T-helper 1 cell (primary cell): ENCODE data around the gene GPC4.

Source experiments
- DNase-seq, 5 donors: peaks; one replicate each; pipeline ENCODE4 v3.0.0-alpha.2; 2012 to 2020

The GPC4 gene

DNA sequence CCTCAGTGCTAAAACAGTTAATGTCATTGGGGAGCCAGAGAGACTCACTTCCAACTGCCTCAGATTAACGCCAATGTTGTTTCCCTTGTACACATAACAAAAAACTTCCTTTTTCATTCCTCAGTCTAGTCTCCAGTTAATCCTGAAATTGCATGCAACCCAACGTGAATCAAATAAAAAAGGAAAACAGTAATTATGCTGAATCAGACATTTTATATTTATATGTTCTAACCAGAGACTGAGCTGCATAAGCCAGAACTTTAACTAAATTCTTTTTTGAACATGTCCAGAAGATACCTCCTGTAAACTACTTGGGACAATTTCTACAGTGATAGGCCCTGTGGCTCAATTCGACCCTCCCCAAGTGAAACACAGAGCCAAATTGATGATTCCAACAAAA is 4.7 kb downstream of the GPC4 start:
- no peak for DNase-seq

GRCh38 chrX:133405498-133406185 is 9.6 kb downstream of the GPC4 start:
- DNase-seq = no peak

GRCh38 chrX:133403984-133404383 is 11.3 kb downstream of the GPC4 start:
- no peak for DNase-seq

GRCh38 chrX:133402830-133403625 is 12.3 kb downstream of the GPC4 start:
- no peak for DNase-seq

DNA sequence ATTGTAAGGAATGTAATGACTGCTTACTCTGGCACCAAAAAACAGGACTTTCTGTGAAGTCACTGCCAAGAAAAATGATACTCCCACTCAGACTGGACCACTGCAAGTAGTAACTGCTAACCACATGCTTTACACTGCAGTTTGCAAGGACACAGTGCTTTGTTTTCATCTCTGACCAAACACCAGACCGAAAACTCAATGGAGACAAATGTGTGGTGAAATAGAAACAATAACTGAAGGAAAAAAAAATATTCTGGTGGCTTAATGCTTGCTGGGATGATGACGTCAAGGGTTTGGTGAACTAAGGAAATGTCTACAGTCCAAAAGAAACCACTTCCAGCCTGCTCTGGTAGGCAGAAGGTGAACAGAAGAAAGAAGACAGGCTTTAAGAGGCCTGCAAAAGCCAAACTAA is 13.2 kb downstream of the GPC4 start:
- DNase-seq = no peak

DNA sequence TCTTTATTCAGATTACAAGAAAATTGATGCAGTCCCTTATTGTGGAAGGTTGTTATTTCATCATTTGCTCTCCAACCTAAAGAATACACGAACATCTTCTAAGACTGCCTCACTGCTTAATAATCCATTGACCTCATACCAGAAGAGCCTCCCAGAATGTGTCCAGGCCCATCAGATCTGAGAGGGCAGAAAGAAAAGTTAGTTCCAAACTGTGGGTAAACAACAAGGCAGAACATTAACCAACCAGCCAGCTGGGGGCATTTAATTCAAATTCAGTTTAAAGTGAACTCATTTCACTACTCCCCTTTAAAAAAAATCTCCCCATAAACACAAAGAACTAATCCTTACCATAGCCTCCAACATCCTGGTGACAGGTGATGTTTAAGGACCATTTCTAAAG is 13.8 kb downstream of the GPC4 start:
- DNase-seq = no peak

DNA sequence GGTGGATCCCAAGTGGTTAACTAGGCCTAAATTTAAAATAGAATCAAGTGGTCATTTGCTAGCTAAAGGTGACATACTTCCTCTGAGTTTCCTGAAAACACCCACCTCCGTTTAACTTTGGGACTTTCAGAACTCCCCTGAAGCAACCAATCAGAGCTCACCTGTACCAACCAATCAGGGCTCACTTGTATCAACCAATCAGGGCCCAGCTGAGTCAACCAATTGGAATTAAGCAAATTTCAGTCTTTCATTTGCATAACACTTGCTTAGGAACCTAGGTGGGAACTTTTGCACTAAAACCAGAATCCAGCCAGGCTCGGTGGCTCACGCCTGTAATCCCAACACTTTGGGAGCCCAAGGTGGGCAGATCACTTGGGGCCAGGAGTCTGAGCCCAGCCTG is 15.9 kb downstream of the GPC4 start:
- DNase-seq = no peak

DNA sequence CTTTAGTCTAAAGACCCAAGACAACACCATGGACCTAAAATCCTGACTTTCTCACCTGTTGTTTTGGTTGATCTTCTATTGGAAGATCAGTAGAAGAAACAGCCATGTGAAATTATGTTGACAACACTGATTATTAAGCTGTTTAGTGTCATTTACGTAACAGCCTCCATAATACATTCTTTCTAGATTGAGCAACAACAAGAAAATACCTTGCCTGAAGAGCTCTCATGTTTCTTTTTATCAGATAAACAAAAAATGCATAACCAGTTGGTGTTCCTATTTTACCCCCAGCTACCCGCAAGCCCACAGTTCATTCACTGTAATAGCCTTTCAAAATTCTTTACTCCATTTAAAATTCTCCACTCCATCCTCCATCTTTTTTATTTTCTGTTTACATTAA is 20.5 kb downstream of the GPC4 start:
- no peak for DNase-seq

DNA sequence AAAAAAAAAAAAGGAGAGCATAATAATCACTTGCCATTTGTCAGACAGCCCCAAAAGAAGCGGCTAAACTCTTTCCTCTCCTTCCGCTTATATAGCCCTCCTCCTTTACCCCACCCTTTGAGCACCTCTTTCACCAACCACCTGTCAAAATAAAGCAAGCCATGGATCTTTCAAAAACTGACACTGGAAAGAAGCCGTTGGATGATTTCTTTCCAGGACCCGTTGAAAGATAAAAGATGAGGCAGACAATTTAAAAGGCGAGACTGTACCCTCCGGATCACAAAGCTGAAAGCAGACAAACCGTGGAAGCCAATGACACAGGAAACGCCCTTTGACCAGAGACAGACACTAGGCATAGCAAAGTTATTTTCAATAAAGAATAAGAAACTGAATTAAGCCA is 22.6 kb downstream of the GPC4 start:
- DNase-seq = no peak

DNA sequence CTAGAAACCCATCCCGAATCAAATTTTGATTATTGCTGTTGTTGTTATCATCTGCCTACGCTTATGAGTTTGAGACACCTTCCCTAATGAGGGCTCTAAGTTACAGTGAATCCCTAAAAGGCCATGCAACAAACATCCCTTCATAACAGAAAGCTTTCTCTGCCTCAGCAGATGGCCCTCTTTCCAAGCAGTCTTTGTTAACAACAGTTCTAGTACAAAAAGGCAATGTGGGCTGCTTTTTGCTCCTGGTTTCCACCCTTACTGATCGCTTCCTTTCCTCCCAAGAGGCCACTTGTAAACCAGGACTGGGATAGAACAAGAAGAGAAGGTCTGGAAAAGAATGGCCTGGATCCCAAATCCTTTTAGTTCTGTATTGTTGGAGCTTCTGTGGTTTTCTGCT is 24.2 kb downstream of the GPC4 start:
- no peak for DNase-seq

GRCh38 chrX:133390676-133391075 is 24.6 kb downstream of the GPC4 start:
- no peak for DNase-seq

GRCh38 chrX:133389975-133390374 is 25.3 kb downstream of the GPC4 start:
- DNase-seq = no peak

DNA sequence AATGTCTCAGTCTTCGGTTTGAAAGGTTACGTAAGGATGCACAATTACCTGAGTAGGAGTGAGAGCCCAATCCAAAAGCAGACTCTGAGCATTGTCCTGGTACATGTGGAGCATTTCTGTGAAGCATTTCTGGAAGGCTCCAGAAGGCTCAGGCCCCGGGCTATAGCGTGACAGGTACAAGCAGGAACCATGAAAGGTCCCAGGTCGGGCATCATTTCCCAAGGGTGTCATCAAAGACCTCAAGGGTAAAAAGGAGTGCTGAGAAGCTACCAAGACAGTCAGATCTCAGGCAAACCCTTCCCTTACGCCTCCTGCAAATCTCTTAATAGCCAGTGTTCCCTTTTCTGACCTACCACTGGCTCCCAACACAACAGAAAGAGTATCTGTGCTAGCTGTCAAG is 30.8 kb downstream of the GPC4 start:
- no peak for DNase-seq

DNA sequence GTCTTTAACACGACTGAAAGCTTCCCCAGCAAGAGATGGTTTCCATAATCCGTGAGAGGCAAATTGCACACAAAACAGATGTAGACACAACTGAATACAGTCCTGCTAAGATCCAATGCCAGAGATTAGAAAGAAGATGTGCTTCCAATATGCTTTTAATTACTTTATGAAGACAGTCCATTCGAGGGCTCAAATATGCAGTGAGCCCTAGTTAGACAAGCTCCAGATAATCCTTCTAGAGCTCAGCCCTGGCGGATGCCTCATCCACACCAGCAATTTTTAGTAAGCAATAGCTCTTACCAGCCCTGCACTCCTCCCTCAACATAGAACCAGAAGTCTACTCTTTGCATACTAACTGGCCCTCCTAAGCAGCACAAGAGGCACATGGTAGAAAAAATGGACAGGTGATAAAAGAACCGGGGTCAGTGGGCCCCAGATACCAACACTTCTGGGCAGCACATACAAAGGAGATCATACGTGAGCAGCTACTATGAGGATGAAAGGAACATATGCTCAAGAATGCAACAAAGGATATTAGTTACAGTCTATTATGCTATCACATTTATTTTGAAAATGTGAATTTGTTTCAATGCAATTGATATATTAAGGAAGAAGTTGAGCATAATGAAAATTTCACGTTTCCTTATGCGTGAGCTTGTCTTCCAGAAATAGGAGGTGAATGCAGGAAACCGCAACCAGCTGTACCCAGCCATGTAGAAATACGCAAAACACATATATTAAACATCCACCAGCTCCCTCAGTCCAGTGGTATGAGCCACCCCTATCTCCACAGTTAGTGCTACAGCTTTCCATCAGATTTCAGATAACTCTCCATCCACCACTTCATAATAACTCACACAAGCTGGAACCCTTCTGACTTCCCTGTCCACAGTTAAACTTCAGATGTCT is 34.3 kb downstream of the GPC4 start:
- no peak for DNase-seq

GRCh38 chrX:133376422-133376821 is 38.9 kb downstream of the GPC4 start:
- no peak for DNase-seq

- DNase-seq = no peak
These were observed 39.5 kb downstream of the GPC4 start for GRCh38 chrX:133375615-133376340.

- no peak for DNase-seq
These were observed 40.4 kb downstream of the GPC4 start for GRCh38 chrX:133374874-133375387.

DNA sequence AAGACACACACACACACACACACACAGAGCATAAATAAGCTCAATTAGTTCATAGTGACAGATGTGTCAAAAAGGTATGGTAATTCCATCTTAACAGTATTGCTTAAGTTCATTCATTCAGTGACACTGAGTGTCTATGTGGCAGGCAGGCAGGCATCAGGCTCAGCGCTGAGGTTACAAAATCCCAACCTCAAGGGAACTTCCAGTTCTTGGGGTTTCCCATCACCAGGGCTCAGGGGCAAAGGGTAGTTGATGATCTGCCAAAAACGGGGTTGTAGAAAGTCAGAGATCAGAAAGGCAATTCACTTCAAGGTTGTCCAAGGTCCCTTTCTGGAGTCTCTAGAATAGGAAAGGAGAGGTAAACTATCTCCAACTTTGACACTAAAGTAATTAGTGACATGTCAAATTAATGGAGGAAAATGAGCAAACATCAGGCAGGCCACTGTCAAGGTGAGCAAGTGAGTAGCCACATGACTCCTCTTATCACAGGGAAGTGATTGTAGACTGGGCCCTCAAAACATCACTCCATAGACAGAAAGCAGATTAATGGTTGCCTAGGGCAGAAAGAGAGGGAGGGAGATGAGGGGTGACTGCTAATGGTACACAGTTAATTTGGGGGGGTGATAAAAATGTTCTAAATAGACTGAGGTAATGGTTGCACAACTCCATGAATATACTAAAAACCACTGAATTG is 41.8 kb downstream of the GPC4 start:
- DNase-seq = no peak

DNA sequence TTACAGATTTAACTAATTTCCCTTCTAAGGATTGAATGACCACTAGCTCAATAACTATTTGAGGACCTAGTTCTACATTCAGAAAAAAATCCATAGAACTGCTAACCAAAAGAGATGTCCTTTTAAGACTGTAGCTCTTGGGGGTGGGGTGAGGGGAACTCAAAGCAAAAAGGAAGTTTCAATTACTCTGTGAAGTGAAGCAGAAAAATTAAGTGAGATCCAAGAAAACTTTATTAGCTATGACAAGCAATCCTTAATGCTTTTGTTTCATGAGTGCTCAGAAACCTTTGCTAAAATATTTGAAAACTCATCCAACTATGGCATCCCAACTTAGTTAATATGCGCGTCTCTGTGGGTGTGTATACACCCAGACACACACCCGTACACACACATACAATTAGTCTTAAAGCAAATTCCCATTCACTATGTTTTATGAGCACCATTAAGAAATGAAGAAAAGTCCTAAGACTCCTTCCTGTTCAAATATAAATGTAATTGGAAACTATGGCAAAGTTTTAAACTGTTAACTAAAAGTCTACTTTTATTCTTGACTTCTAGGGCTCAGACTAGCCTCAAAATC is 44.5 kb downstream of the GPC4 start:
- no peak for DNase-seq

DNA sequence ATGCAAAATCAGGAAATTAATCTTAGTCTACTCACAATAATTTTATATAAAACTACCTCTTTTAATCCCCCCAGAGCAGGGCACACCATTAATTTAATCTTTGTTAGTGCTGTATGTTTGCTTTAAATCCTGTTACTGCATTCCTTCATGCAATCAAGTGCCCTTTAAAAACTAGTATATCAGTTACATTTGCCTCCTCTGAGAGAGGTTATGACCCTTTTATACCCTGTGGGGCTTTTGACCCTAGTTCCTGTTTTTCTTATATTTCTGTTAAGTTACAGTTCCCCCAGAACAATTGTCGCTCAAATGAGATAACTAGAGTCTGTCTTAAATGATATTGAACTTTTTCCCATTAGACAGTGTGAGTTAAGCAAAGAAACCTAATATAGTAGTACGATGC is 46.2 kb downstream of the GPC4 start:
- no peak for DNase-seq

GRCh38 chrX:133366735-133367134 is 48.6 kb downstream of the GPC4 start:
- no peak for DNase-seq
